Calu3 (cell line): ENCODE data around the gene FRMD4B. TPM values are rescaled to one million over a fixed set of nuclear protein-coding genes. Genes with fewer than 3 reads are reported as not detected.

Experiments used
- BruUV-seq: library from RNA; stranded (reverse); fragments of 400-500 nt; replicated peaks from 2 replicates; lab custom pipeline; 2021; lab: Mats Ljungman, UMichigan
- CTCF ChIA-PET: fragments of 300-600 bp; sonication (Branson Sonifier 250); formaldehyde crosslinking; loops from one replicate; lab custom pipeline; 2022; ENCODE audit warnings: antibody characterized with exemption; lab: Charles Lee
- DNase-seq: peaks from one replicate; pipeline ENCODE4 v3.0.0; 2022
- H3K27ac Mint-ChIP-seq: one replicate; pipeline ENCODE4 v1.8.0; 2022; ENCODE audit warnings: mixed read lengths; ENCODE audit not compliant: unreplicated experiment
- H3K27me3 Mint-ChIP-seq: one replicate; pipeline ENCODE4 v1.8.0; 2022; ENCODE audit warnings: mixed read lengths; ENCODE audit not compliant: unreplicated experiment
- H3K36me3 Mint-ChIP-seq: one replicate; pipeline ENCODE4 v1.8.0; 2022; ENCODE audit warnings: mild to moderate bottlenecking, moderate library complexity, mixed read lengths; ENCODE audit not compliant: insufficient read depth, unreplicated experiment
- H3K4me1 Mint-ChIP-seq: one replicate; pipeline ENCODE4 v1.8.0; 2022; ENCODE audit warnings: mild to moderate bottlenecking, low read depth, mixed read lengths; ENCODE audit not compliant: unreplicated experiment
- H3K4me3 Mint-ChIP-seq: one replicate; pipeline ENCODE4 v1.8.0; 2022; ENCODE audit warnings: mild to moderate bottlenecking, low read depth, moderate library complexity, mixed read lengths; ENCODE audit not compliant: unreplicated experiment
- H3K9me3 Mint-ChIP-seq: one replicate; pipeline ENCODE4 v1.8.0; 2022; ENCODE audit warnings: low read depth, mixed read lengths; ENCODE audit not compliant: unreplicated experiment
- intact Hi-C: fragments of 100-400 bp; cut with micrococcal nuclease; formaldehyde crosslinking; loops from one replicate; pipeline ENCODE4 v1.10.0; 2022; ENCODE audit not compliant: unreplicated experiment
- total RNA-seq: library from RNA; stranded (reverse); gene quantifications from 2 replicates; pipeline ENCODE4 v1.2.3, GENCODE V29; 2022
- TF ChIP-seq, protein P1 (sequence below): fragments of 200-600 bp; IDR thresholded peaks from one replicate; pipeline ENCODE4 v1.8.0; 2022; ENCODE audit warnings: antibody characterized with exemption; ENCODE audit not compliant: unreplicated experiment

The FRMD4B gene
- total RNA-seq, 1 experiment from 2014 or later: 16.7 TPM

DNA sequence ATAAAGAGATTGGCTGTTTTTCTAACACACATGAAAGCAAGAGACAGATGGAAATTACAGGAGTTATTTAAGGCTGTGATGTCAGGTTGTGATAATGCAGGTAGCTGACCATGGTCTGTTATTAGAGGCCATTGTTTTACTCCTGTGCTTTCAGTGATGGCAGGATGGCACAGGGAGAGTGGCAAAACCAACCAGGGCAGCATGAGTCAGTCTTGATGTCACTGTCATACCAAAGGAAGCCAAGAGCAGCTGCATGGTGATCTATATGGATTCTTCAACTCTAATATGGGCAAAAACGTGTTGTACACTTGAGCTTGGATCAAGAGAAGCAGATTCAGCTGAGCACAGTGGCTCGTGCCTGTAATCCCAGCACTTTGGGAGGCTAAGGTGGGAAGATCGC is 171.6 kb downstream of the FRMD4B start:
- TF ChIP-seq, protein P1, sequence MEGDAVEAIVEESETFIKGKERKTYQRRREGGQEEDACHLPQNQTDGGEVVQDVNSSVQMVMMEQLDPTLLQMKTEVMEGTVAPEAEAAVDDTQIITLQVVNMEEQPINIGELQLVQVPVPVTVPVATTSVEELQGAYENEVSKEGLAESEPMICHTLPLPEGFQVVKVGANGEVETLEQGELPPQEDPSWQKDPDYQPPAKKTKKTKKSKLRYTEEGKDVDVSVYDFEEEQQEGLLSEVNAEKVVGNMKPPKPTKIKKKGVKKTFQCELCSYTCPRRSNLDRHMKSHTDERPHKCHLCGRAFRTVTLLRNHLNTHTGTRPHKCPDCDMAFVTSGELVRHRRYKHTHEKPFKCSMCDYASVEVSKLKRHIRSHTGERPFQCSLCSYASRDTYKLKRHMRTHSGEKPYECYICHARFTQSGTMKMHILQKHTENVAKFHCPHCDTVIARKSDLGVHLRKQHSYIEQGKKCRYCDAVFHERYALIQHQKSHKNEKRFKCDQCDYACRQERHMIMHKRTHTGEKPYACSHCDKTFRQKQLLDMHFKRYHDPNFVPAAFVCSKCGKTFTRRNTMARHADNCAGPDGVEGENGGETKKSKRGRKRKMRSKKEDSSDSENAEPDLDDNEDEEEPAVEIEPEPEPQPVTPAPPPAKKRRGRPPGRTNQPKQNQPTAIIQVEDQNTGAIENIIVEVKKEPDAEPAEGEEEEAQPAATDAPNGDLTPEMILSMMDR: no peak
- Mint-ChIP-seq H3K27me3 (no peaks in the 10 kb centered on the region), H3K36me3 (peaks cover 26% of the 10 kb centered on the region), H3K4me3 (no peak overlapping the region), H3K27ac (peak overlapping the region; percentile 99), H3K9me3 (peaks cover 1% of the 10 kb centered on the region), H3K4me1 (peaks cover 37% of the 10 kb centered on the region)
- no peak for DNase-seq
- CTCF ChIA-PET: interaction anchor here (1.4 kb wide), 1 partner anchor 23 kb away, joined by 4 read pairs; no protein-coding TSS in a partner anchor
- no TSS peak for BruUV-seq
- intact Hi-C loops: loop anchor here (5.0 kb wide), 1 partner anchor 37 kb away; no protein-coding TSS in a partner anchor

DNA sequence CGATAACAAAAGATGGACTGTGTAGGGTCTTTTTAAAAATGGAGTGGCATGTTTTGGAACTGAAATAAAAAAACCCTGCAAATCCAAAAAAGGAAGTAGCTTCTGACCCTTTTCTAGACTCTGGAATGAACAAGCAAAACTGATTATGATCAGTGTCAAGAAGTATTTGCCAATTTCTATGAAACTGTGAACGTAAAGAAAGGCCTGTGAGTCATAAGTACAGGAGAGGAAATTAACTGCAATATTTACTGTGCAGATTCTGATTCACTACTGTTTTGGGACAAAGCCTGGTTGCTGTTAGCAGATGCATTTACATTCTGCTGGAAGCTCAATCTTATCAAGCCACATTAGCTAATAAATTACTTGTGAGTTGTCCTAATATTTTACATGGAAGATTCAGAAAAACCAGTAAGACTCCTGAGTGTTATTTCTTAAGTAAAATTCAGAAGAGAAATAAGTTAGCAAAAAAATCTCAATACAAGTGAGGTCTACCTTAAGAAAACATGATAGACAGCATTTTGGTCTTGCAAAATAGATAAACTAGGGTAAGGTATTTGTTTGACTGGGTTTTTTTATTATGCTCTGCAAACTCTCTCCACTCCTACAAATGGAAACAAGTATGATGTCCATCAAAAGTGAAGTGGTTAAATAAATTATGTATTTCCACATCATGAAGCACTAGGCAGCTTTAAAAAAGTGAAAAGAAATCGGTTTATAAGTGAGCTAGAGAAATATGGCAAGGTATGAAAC is 173.3 kb downstream of the FRMD4B start:
- no peaks in the 10 kb centered on the region for H3K9me3 Mint-ChIP-seq
- H3K36me3 Mint-ChIP-seq: peaks cover 22% of the 10 kb centered on the region
- no peaks in the 10 kb centered on the region for H3K27me3 Mint-ChIP-seq
- CTCF ChIA-PET: interaction anchor here (0.6 to 1.9 kb wide), 13 partner anchors 8 to 274 kb away, joined by 3 to 9 read pairs (median 4); no protein-coding TSS in a partner anchor
- intact Hi-C loops: loop anchor here (5.0 kb wide), 1 partner anchor 35 kb away; no protein-coding TSS in a partner anchor
- no TSS peak for BruUV-seq
- DNase-seq: peak; percentile 43
- H3K4me3 Mint-ChIP-seq: no peak overlapping the region
- peak overlapping the region; percentile 99 for H3K27ac Mint-ChIP-seq
- peaks cover 32% of the 10 kb centered on the region for H3K4me1 Mint-ChIP-seq
- TF ChIP-seq, protein P1: no peak

DNA sequence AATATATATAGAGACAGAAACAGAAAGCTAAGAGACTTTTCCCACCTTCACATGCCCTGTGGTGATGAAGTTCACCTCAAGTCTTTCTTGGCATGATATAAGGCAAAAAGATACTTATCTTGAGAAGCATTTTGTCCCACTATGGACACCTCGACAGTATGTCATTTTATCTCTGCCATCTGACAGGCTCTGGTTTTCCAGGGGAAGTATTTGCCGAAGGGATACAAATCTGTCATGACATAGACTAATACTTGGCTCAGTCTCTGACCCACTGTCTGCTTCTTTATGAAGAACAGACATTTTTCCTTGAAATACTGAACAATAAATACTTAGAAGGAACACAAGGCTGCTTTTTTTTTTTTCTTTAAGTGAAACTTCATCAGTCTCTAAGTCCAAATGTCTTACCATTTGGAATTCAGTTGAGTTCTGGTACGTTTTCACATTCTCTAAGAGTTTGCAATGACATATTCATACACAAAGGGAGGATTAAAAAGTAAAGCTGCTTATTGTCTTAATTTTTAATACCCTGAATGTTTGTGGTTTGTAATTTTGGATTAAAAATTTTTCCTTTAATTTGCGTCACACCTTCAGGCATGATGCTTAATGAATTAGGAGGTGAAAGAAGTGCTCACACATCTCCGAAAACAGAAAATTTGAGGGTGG is 175.7 kb downstream of the FRMD4B start:
- no peaks in the 10 kb centered on the region for H3K9me3 Mint-ChIP-seq
- no peak overlapping the region for H3K4me3 Mint-ChIP-seq
- H3K4me1 Mint-ChIP-seq: peaks cover 26% of the 10 kb centered on the region
- CTCF ChIA-PET: interaction anchor here (0.6 kb wide), 1 partner anchor 12 kb away, joined by 3 read pairs; no protein-coding TSS in a partner anchor
- BruUV-seq: no TSS peak
- H3K36me3 Mint-ChIP-seq: peaks cover 21% of the 10 kb centered on the region
- no peak overlapping the region for H3K27ac Mint-ChIP-seq
- DNase-seq: no peak
- no peaks in the 10 kb centered on the region for H3K27me3 Mint-ChIP-seq
- TF ChIP-seq, protein P1: no peak
- intact Hi-C loops: loop anchor here (5.0 kb wide), 1 partner anchor 33 kb away; no protein-coding TSS in a partner anchor

DNA sequence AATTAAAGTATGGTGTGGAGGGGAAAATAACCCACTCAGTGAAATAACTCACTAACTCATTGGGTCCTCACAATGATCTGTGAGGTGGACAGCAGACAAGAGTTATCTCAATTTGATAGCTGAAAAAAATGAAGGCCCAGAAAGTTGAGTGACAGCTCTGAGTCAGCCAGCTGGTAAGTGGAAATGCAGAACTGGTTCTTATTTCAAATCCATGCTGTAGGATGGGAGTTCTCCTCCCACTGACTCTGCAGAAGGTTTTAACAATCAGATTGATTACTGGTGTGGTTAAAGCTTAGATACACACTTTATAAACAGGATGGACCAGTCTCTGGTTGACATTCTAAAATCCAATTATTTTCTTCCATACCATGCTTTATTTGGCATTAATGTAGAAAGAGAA is 176.5 kb downstream of the FRMD4B start:
- DNase-seq: no peak
- CTCF ChIA-PET: no interaction called here
- intact Hi-C loops: no loop called here
- Mint-ChIP-seq H3K9me3 (no peaks in the 10 kb centered on the region), H3K4me1 (peaks cover 26% of the 10 kb centered on the region), H3K4me3 (no peak overlapping the region), H3K36me3 (peaks cover 19% of the 10 kb centered on the region), H3K27ac (no peak overlapping the region), H3K27me3 (no peaks in the 10 kb centered on the region)
- TF ChIP-seq, protein P1: no peak
- BruUV-seq: no TSS peak
